Testis (tissue), 2 donors: ENCODE results near the gene ACADS.

Experiments
- CTCF ChIP-seq, 3 experiments: fragments of 450-650 bp in 2 of 3; fragments of 200-600 bp in 1 of 3; sonication (generic) in 1 of 3; IDR thresholded peaks; one replicate each; pipeline ENCODE4 v1.5.1; 2016 to 2019; ENCODE audit warnings: antibody characterized with exemption in 3 of 3, mild to moderate bottlenecking in 2 of 3, moderate library complexity in 1 of 3
- POLR2A ChIP-seq: fragments of 450-650 bp; IDR thresholded peaks from one replicate; pipeline ENCODE4 v1.6.1; 2017; ENCODE audit warnings: antibody characterized with exemption, mild to moderate bottlenecking, moderate library complexity

GRCh38 chr12:120739031-120739762 is 13.6 kb downstream of the ACADS start:
- TF ChIP-seq POLR2A (no peak), CTCF (IDR thresholded peaks at IDR 0.05) (no peak)
